Omental fat pad (tissue), 4 donors: ENCODE results near the gene PTPRCAP. TPM values are rescaled to one million over a fixed set of nuclear protein-coding genes. Genes with fewer than 3 reads are reported as not detected.

Experiments
- ATAC-seq: fragments of 150-250 bp; one replicate; pipeline ENCODE4 v1.9.1; 2016; ENCODE audit warnings: mild to moderate bottlenecking, moderate library complexity; ENCODE audit not compliant: low FRiP score
- DNase-seq: peaks from one replicate; pipeline ENCODE4 v3.0.0-alpha.2; 2019; ENCODE audit warnings: low spot score
- CTCF ChIP-seq, 3 donors: fragments of 450-650 bp; IDR thresholded peaks; one replicate each; pipeline ENCODE4 v1.5.1; 2016 to 2017; ENCODE audit warnings: antibody characterized with exemption in 3 of 3, mild to moderate bottlenecking in 3 of 3, moderate library complexity in 2 of 3
- total RNA-seq, 4 donors: library from RNA; depleted of rRNA; stranded (reverse); fragments of >200 nt; gene quantifications; one replicate each; pipeline ENCODE4 v1.1.0, GENCODE V29; 2016

PTPRCAP gene
- total RNA-seq, 4 donors from 2014 or later = 5.5 to 6.7 (median 6.3) TPM

GRCh38 chr11:67453816-67454732, 16.6 kb upstream of the PTPRCAP start:
- ATAC-seq (no peak), DNase-seq (no peak)
- no peak for TF ChIP-seq CTCF (IDR thresholded peaks at IDR 0.05)

GRCh38 chr11:67452141-67452952, 14.9 kb upstream of the PTPRCAP start, which contains the start of gene GPR152:
Gene GPR152, minus strand, starts transcription at chr11:67452729. Its CDS starts 5 bp downstream, at chr11:67452724.
- no peak for TF ChIP-seq CTCF (IDR thresholded peaks at IDR 0.05)
- peak; percentile 15 for ATAC-seq
- DNase-seq = no peak

- no peak for TF ChIP-seq CTCF (IDR thresholded peaks at IDR 0.05)
- DNase-seq (no peak), ATAC-seq (no peak)
Measured at GRCh38 chr11:67451658-67451976, 14.1 kb upstream of the PTPRCAP start.

- ATAC-seq (no peak), DNase-seq (no peak)
- TF ChIP-seq CTCF (IDR thresholded peaks at IDR 0.05) = no peak
Measured at GRCh38 chr11:67450796-67451657, 13.5 kb upstream of the PTPRCAP start.

GRCh38 chr11:67449116-67449844, 11.8 kb upstream of the PTPRCAP start:
- TF ChIP-seq CTCF (IDR thresholded peaks at IDR 0.05) = no peak
- DNase-seq = no peak
- no peak for ATAC-seq

GRCh38 chr11:67448220-67448609, 10.7 kb upstream of the PTPRCAP start:
- ATAC-seq = no peak
- no peak for TF ChIP-seq CTCF (IDR thresholded peaks at IDR 0.05)
- DNase-seq = no peak
